Vagina (tissue), 2 donors: ENCODE results near the gene NANOS3.

ENCODE experiments used
- CTCF ChIP-seq, 3 experiments: fragments of 450-650 bp in 2 of 3; fragments of 200-600 bp in 1 of 3; sonication (generic) in 1 of 3; IDR thresholded peaks; one replicate each; pipeline ENCODE4 v1.5.1; 2017 to 2019; ENCODE audit warnings: antibody characterized with exemption in 3 of 3, mild to moderate bottlenecking in 2 of 3, moderate library complexity in 2 of 3
- POLR2A ChIP-seq, 2 donors: fragments of 450-650 bp; IDR thresholded peaks; one replicate each; pipeline ENCODE4 v1.6.1; 2017; ENCODE audit warnings: antibody characterized with exemption in 2 of 2, mild to moderate bottlenecking in 2 of 2, moderate library complexity in 2 of 2
- POLR2AphosphoS5 ChIP-seq, 2 donors: sonication (generic); formaldehyde crosslinking; IDR thresholded peaks; one replicate each; pipeline ENCODE4 v1.9.0; 2017; ENCODE audit warnings: antibody characterized with exemption in 2 of 2, mild to moderate bottlenecking in 2 of 2, low read depth in 1 of 2; ENCODE audit not compliant: insufficient read depth in 1 of 2

GRCh38 chr19:13902993-13903555 lies 26.1 kb downstream of the NANOS3 start:
- no peak for TF ChIP-seq CTCF (IDR thresholded peaks at IDR 0.05)
- no peak for TF ChIP-seq POLR2A (IDR thresholded peaks at IDR 0.05)
- no peak for TF ChIP-seq POLR2AphosphoS5 (IDR thresholded peaks at IDR 0.05; ENCODE audit: insufficient read depth in 1 of 2, low read depth in 1 of 2)
